ENCODE results near the gene PRKN.

- no peak for TF ChIP-seq CTCF (IDR thresholded peaks at IDR 0.05; ENCODE audit: insufficient read depth, low read depth, low read length)
- TF ChIP-seq EZH2 (IDR thresholded peaks at IDR 0.05; ENCODE audit: insufficient read depth, low read length): no peak
Measured at GRCh38 chr6:161866570-161866969, 861.0 kb downstream of the PRKN start.
